A549 (cell line): ENCODE measurements around the gene MED27.

ENCODE experiments used
- HDAC2 ChIP-seq: fragments of 200-600 bp; sonication (generic); IDR thresholded peaks from 2 replicates; pipeline ENCODE4 v1.6.1; 2016
- POLR2AphosphoS2 ChIP-seq: conservative IDR thresholded peaks from 2 replicates; pipeline ENCODE4 v1.6.1; 2012; ENCODE audit warnings: low read length, improper control_type of control experiment, inconsistent platforms
- RCOR1 ChIP-seq: fragments of 150-350 bp; IDR thresholded peaks from 2 replicates; pipeline ENCODE4 v1.6.1; 2014; ENCODE audit warnings: antibody characterized with exemption, low read length, low read depth
- REST ChIP-seq: fragments of 200-600 bp; sonication (generic); IDR thresholded peaks from 2 replicates; pipeline ENCODE4 v1.6.1; 2016; ENCODE audit warnings: antibody characterized with exemption, mild to moderate bottlenecking, moderate library complexity
- USF2 ChIP-seq: fragments of 450-650 bp; IDR thresholded peaks from 2 replicates; pipeline ENCODE4 v1.6.1; 2014; ENCODE audit warnings: antibody characterized with exemption
- TF ChIP-seq, protein P1 (sequence below): fragments of >200 bp; sonication (Bioruptor Twin); formaldehyde crosslinking; IDR thresholded peaks from 3 replicates; pipeline ENCODE4 v1.5.1; 2016
- TF ChIP-seq, protein P2 (sequence below): fragments of 250-450 bp; sonication (Bioruptor Pico); IDR thresholded peaks from 2 replicates; pipeline ENCODE4 v1.5.0; 2021; ENCODE audit warnings: mild to moderate bottlenecking, moderate library complexity, borderline replicate concordance

DNA sequence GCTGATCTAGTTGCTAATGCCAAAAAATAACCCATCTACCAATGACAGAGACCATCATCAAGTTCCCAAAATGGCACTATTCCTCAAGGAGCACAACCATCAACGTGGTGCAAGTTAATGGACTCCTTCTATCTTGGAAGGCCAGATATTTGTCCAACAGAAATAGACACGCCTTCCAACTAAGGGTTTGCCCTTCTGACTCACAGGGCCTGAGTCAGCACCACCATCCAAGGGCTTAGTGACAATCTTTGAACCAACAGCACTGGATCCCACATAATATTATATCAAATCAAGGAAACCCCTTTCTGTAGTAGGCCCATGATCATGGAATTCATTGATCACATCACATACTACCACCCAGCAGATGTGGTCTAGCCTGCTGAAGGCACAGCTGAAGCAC lies 84.3 kb downstream of the MED27 start:
- TF ChIP-seq POLR2AphosphoS2 (no peak), REST (no peak), RCOR1 (no peak), USF2 (no peak), HDAC2 (no peak)
- TF ChIP-seq, protein P1, sequence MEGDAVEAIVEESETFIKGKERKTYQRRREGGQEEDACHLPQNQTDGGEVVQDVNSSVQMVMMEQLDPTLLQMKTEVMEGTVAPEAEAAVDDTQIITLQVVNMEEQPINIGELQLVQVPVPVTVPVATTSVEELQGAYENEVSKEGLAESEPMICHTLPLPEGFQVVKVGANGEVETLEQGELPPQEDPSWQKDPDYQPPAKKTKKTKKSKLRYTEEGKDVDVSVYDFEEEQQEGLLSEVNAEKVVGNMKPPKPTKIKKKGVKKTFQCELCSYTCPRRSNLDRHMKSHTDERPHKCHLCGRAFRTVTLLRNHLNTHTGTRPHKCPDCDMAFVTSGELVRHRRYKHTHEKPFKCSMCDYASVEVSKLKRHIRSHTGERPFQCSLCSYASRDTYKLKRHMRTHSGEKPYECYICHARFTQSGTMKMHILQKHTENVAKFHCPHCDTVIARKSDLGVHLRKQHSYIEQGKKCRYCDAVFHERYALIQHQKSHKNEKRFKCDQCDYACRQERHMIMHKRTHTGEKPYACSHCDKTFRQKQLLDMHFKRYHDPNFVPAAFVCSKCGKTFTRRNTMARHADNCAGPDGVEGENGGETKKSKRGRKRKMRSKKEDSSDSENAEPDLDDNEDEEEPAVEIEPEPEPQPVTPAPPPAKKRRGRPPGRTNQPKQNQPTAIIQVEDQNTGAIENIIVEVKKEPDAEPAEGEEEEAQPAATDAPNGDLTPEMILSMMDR = no peak
- TF ChIP-seq, protein P2, sequence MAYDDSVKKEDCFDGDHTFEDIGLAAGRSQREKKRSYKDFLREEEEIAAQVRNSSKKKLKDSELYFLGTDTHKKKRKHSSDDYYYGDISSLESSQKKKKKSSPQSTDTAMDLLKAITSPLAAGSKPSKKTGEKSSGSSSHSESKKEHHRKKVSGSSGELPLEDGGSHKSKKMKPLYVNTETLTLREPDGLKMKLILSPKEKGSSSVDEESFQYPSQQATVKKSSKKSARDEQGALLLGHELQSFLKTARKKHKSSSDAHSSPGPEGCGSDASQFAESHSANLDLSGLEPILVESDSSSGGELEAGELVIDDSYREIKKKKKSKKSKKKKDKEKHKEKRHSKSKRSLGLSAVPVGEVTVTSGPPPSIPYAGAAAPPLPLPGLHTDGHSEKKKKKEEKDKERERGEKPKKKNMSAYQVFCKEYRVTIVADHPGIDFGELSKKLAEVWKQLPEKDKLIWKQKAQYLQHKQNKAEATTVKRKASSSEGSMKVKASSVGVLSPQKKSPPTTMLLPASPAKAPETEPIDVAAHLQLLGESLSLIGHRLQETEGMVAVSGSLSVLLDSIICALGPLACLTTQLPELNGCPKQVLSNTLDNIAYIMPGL (CRISPR knock-in tag) = no peak
